Thyroid gland (tissue), 4 donors: ENCODE measurements around the gene IL17C.

Experiments used
- CTCF ChIP-seq, 6 experiments: fragments of 200-600 bp in 3 of 6; fragments of 450-650 bp in 3 of 6; sonication (generic) in 3 of 6; IDR thresholded peaks; one replicate each; pipeline ENCODE4 v1.5.1; 2016 to 2019; ENCODE audit warnings: antibody characterized with exemption in 6 of 6, mild to moderate bottlenecking in 2 of 6, inconsistent platforms in 1 of 6, moderate library complexity in 1 of 6
- POLR2A ChIP-seq, 2 donors: fragments of 450-650 bp; IDR thresholded peaks; one replicate each; pipeline ENCODE4 v1.6.1; 2017; ENCODE audit warnings: antibody characterized with exemption in 2 of 2, mild to moderate bottlenecking in 2 of 2, moderate library complexity in 1 of 2

- TF ChIP-seq CTCF (IDR thresholded peaks at IDR 0.05) = no peak
- TF ChIP-seq POLR2A (IDR thresholded peaks at IDR 0.05) = no peak
Observed at GRCh38 chr16:88681709-88682451, 43.5 kb downstream of the IL17C start.
